ENCODE measurements around the gene ETFDH. TPM values are rescaled to one million over a fixed set of nuclear protein-coding genes. Genes with fewer than 3 reads are reported as not detected.

The ETFDH gene
- total and polyA plus RNA-seq, 9 of the 15 experiments (the other 6 are each of a cell fraction or from before 2014, with no cell fraction given) = 14.6 to 33.6 (median 25.9) TPM

GRCh38 chr4:158671915-158672806, at the start of gene ETFDH (continued):
- TF ChIP-seq TAF1 (IDR thresholded peaks at IDR 0.05; ENCODE audit: control insufficient read depth, extremely low read depth, insufficient read depth, low read length, severe bottlenecking) (peak; percentile 90), MGA (IDR thresholded peaks at IDR 0.05) (peak; percentile 69), PCBP2 (IDR thresholded peaks at IDR 0.05; ENCODE audit: low read depth, low read length, poor library complexity, severe bottlenecking) (no peak), FOXK1 (CRISPR knock-in tag; IDR thresholded peaks at IDR 0.05; ENCODE audit: borderline replicate concordance) (no peak; the same call in 1 of the 2 replicates), MTA2 (IDR thresholded peaks at IDR 0.05; ENCODE audit: low read depth) (no peak), E2F5 (CRISPR knock-in tag; IDR thresholded peaks at IDR 0.05) (no peak; the same call in 1 of the 2 replicates), CHAMP1 (IDR thresholded peaks at IDR 0.05) (peak; percentile 77), NEUROD1 (IDR thresholded peaks at IDR 0.05; ENCODE audit: borderline replicate concordance, low read depth, low read length, partially characterized antibody) (peak; percentile 44), RBM15 (IDR thresholded peaks at IDR 0.05; ENCODE audit: insufficient read depth, low read length) (no peak)

Measured in K562 (cell line).